Right lobe of liver (tissue), 6 donors: ENCODE data around the gene NOTCH3. TPM values are rescaled to one million over a fixed set of nuclear protein-coding genes. Genes with fewer than 3 reads are reported as not detected.

ENCODE experiments used
- ATAC-seq, 4 donors: fragments of 200-7000 bp; cut with Tn5 transposase; one replicate each; pipeline ENCODE4 v1.9.1; 2020; ENCODE audit warnings: mild to moderate bottlenecking in 4 of 4, moderate library complexity in 4 of 4
- DNase-seq, 3 donors: peaks; one replicate each; pipeline ENCODE4 v3.0.0-alpha.2; 2020
- H3K27ac ChIP-seq, 3 donors: fragments of 200-600 bp; one replicate each; pipeline ENCODE4 v1.8.0; 2022
- H3K27me3 ChIP-seq, 2 donors: fragments of 200-600 bp; one replicate each; pipeline ENCODE4 v1.8.0; 2022
- H3K36me3 ChIP-seq, 4 donors: fragments of 200-600 bp; sonication (generic) in 1 of 4; one replicate each; pipeline versions ENCODE4 v1.5.1 to v1.8.0; 2017 to 2022; ENCODE audit warnings: control low read depth in 1 of 4
- H3K4me1 ChIP-seq, 4 donors: fragments of 200-600 bp; sonication (generic) in 1 of 4; one replicate each; pipeline versions ENCODE4 v1.5.1 to v1.8.0; 2017 to 2022; ENCODE audit warnings: control low read depth in 1 of 4
- H3K4me3 ChIP-seq, 3 donors: fragments of 200-600 bp; one replicate each; pipeline ENCODE4 v1.8.0; 2022
- H3K9me3 ChIP-seq, 4 donors: fragments of 200-600 bp; sonication (generic) in 1 of 4; one replicate each; pipeline versions ENCODE4 v1.5.1 to v1.8.0; 2017 to 2022; ENCODE audit warnings: control low read depth in 1 of 4
- POLR2A ChIP-seq: fragments of 450-650 bp; IDR thresholded peaks from one replicate; pipeline ENCODE4 v1.6.1; 2017; ENCODE audit warnings: antibody characterized with exemption, mild to moderate bottlenecking
- WGBS: methylation state at CpG from one replicate; pipeline ENCODE4 v1.1.6; 2018; ENCODE audit warnings: low coverage, low lambda C conversion rate; ENCODE audit not compliant: insufficient coverage; ENCODE audit errors: missing lambda C conversion rate; 5-methylcytosine and 5-hydroxymethylcytosine counted together
- intact Hi-C, 2 donors: fragments of 100-400 bp; cut with DNase I; formaldehyde crosslinking; loops; one replicate each; pipeline versions ENCODE4 v1.11.2 to v1.14.1; 2022
- microRNA-seq, 2 donors: library from miRNA; unstranded; fragments of <30 nt; microRNA quantifications; one replicate each; pipeline ENCODE4, GENCODE V29; 2019 to 2020
- small RNA-seq, 2 experiments: library from RNA; depleted of rRNA; stranded (forward); fragments of <200 nt; gene quantifications; one replicate each; pipeline ENCODE3, GENCODE V24; 2016
- total RNA-seq, 6 experiments: library from RNA; depleted of rRNA in 2 of 6; stranded (reverse); fragments of >200 nt in 2 of 6; fragmentation: NEBNext Ultra II Directional in 3 of 6; extraction: Animal tissue kit (Norgen Biotek cat#: 25700) in 3 of 6; gene quantifications; one replicate each; pipeline versions ENCODE4 v1.1.0 to v1.2.4, GENCODE V29; 2016 to 2023
- TF ChIP-seq, protein P1 (sequence below), 4 donors: fragments of 200-600 bp in 3 of 4; fragments of 450-650 bp in 1 of 4; IDR thresholded peaks; one replicate each; pipeline versions ENCODE4 v1.5.1 to v1.8.0; 2016 to 2022; ENCODE audit warnings: antibody characterized with exemption in 4 of 4, mild to moderate bottlenecking in 2 of 4
- donor health status: DM: no; HTN: yes; CAD: no.
- donor health status: DM: no; HTN: no; CAD: no.
- donor health status: DM: no; HTN: no; CAD: no.
- donor health status: DM: no; HTN: yes; CAD: no.
- donor health status: DM: no; HTN: yes; CAD: no.

NOTCH3 gene
- total RNA-seq, 6 experiments from 2014 or later, result 1.7 to 6.7 (median 2.4) TPM

DNA sequence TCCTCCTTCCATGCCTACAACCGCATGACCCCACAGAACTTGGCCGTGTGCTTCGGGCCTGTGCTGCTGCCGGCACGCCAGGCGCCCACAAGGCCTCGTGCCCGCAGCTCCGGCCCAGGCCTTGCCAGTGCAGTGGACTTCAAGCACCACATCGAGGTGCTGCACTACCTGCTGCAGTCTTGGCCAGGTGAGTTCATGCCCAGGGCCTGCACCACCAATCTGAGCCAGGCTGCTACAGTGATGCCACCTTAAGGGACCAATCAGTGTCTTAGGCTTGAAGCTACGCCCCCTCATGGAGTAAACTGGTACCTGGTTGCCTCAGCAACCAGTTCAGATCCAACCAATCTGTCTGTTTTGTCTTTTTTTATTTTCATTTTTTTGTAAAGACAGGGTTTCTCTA, 88.4 kb downstream of the NOTCH3 start:
- ATAC-seq, result no peak
- H3K36me3 ChIP-seq, result peaks cover 0 to 11% (median 5%) of the 10 kb centered on the region in 4 donors
- 91% methylated on average over 3 of the region's 11 CpGs for WGBS

GRCh38 chr19:15111758-15112157, 89.0 kb downstream of the NOTCH3 start:
- Histone ChIP-seq H3K4me1 (no peaks in the 10 kb centered on the region), H3K36me3 (peaks cover 0 to 10% (median 1%) of the 10 kb centered on the region in 4 donors), H3K27ac (no peak overlapping the region), H3K27me3 (no peaks in the 10 kb centered on the region), H3K4me3 (no peak overlapping the region), H3K9me3 (no peaks in the 10 kb centered on the region)
- DNase-seq, result no peak
- no CpG with 5 or more reads among the region's 1 CpG for WGBS
- TF ChIP-seq, protein P1, sequence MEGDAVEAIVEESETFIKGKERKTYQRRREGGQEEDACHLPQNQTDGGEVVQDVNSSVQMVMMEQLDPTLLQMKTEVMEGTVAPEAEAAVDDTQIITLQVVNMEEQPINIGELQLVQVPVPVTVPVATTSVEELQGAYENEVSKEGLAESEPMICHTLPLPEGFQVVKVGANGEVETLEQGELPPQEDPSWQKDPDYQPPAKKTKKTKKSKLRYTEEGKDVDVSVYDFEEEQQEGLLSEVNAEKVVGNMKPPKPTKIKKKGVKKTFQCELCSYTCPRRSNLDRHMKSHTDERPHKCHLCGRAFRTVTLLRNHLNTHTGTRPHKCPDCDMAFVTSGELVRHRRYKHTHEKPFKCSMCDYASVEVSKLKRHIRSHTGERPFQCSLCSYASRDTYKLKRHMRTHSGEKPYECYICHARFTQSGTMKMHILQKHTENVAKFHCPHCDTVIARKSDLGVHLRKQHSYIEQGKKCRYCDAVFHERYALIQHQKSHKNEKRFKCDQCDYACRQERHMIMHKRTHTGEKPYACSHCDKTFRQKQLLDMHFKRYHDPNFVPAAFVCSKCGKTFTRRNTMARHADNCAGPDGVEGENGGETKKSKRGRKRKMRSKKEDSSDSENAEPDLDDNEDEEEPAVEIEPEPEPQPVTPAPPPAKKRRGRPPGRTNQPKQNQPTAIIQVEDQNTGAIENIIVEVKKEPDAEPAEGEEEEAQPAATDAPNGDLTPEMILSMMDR (IDR thresholded peaks at IDR 0.05), result no peak
- no peak for TF ChIP-seq POLR2A
- intact Hi-C loops, result no loop called here
- no peak for ATAC-seq

More for the DNA sequence above, 88.4 kb downstream of the NOTCH3 start:
- no peak for DNase-seq
- intact Hi-C loops, result no loop called here
- H3K27ac ChIP-seq, result no peak overlapping the region
- no peaks in the 10 kb centered on the region for H3K27me3 ChIP-seq
- TF ChIP-seq POLR2A, result no peak
- TF ChIP-seq, protein P1 (IDR thresholded peaks at IDR 0.05), result no peak
- no peaks in the 10 kb centered on the region for H3K9me3 ChIP-seq
- no peak overlapping the region for H3K4me3 ChIP-seq
- H3K4me1 ChIP-seq, result no peaks in the 10 kb centered on the region

- Histone ChIP-seq H3K36me3 (peaks cover 0 to 2% (median 0%) of the 10 kb centered on the region in 4 donors), H3K27me3 (no peaks in the 10 kb centered on the region), H3K4me3 (no peak overlapping the region), H3K9me3 (no peaks in the 10 kb centered on the region), H3K27ac (no peak overlapping the region), H3K4me1 (no peaks in the 10 kb centered on the region)
- intact Hi-C loops, result no loop called here
- DNase-seq, result no peak
- no peak for ATAC-seq
- no CpG with 5 or more reads among the region's 17 CpGs for WGBS
- TF ChIP-seq POLR2A, result no peak
- TF ChIP-seq, protein P1 (IDR thresholded peaks at IDR 0.05), result no peak
These were observed 90.4 kb downstream of the NOTCH3 start for GRCh38 chr19:15110418-15110815.

- TF ChIP-seq, protein P1 (IDR thresholded peaks at IDR 0.05), result no peak
- TF ChIP-seq POLR2A, result no peak
- no peak overlapping the region for H3K4me3 ChIP-seq
- H3K36me3 ChIP-seq, result peaks cover 0 to 2% (median 0%) of the 10 kb centered on the region in 4 donors
- no peaks in the 10 kb centered on the region for H3K9me3 ChIP-seq
- 50% methylated on average over 4 of the region's 49 CpGs for WGBS
- H3K27ac ChIP-seq, result no peak overlapping the region
- DNase-seq (no peak), ATAC-seq (no peak)
- intact Hi-C loops, result no loop called here
- H3K4me1 ChIP-seq, result no peaks in the 10 kb centered on the region
- no peaks in the 10 kb centered on the region for H3K27me3 ChIP-seq
These were observed 90.9 kb downstream of the NOTCH3 start for GRCh38 chr19:15109768-15110417.

Small RNA genes within 50 kb of the gene (microRNA-seq; reads per million reads assigned to microRNA genes)
- 0 to 0.64 reads per million in 2 donors for gene MIR6795

Small RNA genes within 50 kb of the gene (small RNA-seq; reads per million reads assigned to genes)
- gene MIR6795 (0 reads per million in 2 experiments), gene RNU6-782P (0 reads per million in 2 experiments)

Other genes starting within 250 kb of the NOTCH3 start
- gene SLC1A6, start 221.1 kb downstream of the NOTCH3 start, total RNA-seq, result not detected
- gene CASP14, start 151.5 kb downstream of the NOTCH3 start, total RNA-seq, result not detected
- not detected for gene OR1I1, start 118.8 kb downstream of the NOTCH3 start, total RNA-seq
- 1 to 10 TPM; 2.7 to 7.4 (median 4.6) TPM for gene SYDE1, start 93.6 kb downstream of the NOTCH3 start, total RNA-seq
- gene EPHX3, start 31.5 kb upstream of the NOTCH3 start, total RNA-seq, result under 1 TPM in 3 of 6 experiments, not detected in 3; 0.20 to 0.25 (median 0.22) TPM
- gene BRD4, start 131.5 kb upstream of the NOTCH3 start, total RNA-seq, result 10 to 100 TPM; 20.0 to 52.6 (median 40.6) TPM
- gene AKAP8, start 178.8 kb upstream of the NOTCH3 start, total RNA-seq, result 10 to 100 TPM in 5 of 6 experiments, 1 to 10 TPM in 1; 10.0 to 20.2 (median 13.3) TPM
- gene AKAP8L, start 218.0 kb upstream of the NOTCH3 start, total RNA-seq, result 10 to 100 TPM; 27.4 to 69.4 (median 49.6) TPM
- 10 to 100 TPM; 12.5 to 24.4 (median 14.6) TPM for gene WIZ, start 249.0 kb upstream of the NOTCH3 start, total RNA-seq